GM18502 (cell line): ENCODE results near the gene SPDYE6.
A peak's percentile ranks its signal among the peaks of the same experiment; 100 is the strongest.
"Not testable (repeated sequence)": the region's sequence is repeated elsewhere in the genome, so short reads cannot be mapped to it uniquely, and the experiment has no call there.

ENCODE experiments used
- ATAC-seq: cut with Tn5 transposase; IDR thresholded peaks from one replicate; pipeline ENCODE4 v1.9.1; 2021; ENCODE audit warnings: mild to moderate bottlenecking; ENCODE audit not compliant: unreplicated experiment, poor library complexity

Gene SPDYE6

GRCh38 chr7:102319671-102320070 lies 36.6 kb downstream of the SPDYE6 start:
- ATAC-seq = no peak

- ATAC-seq = no peak
These were observed 37.7 kb downstream of the SPDYE6 start for GRCh38 chr7:102318482-102318971.

GRCh38 chr7:102317231-102318059 lies 38.8 kb downstream of the SPDYE6 start:
- no peak for ATAC-seq

GRCh38 chr7:102313997-102314780 lies 42.1 kb downstream of the SPDYE6 start:
- no peak for ATAC-seq

- ATAC-seq = no peak
These were observed 43.9 kb downstream of the SPDYE6 start for GRCh38 chr7:102312317-102312716.

GRCh38 chr7:102310414-102310815 lies 45.8 kb downstream of the SPDYE6 start:
- no peak for ATAC-seq

GRCh38 chr7:102306916-102307677 lies 49.1 kb downstream of the SPDYE6 start:
- ATAC-seq = peak; percentile 70

- ATAC-seq = peak; percentile 50
These were observed 50.6 kb downstream of the SPDYE6 start for GRCh38 chr7:102305414-102306268.

- ATAC-seq = no peak
These were observed 51.6 kb downstream of the SPDYE6 start for GRCh38 chr7:102304668-102305067.

GRCh38 chr7:102303669-102304422 lies 52.4 kb downstream of the SPDYE6 start:
- no peak for ATAC-seq

- no peak for ATAC-seq
These were observed 54.2 kb downstream of the SPDYE6 start for GRCh38 chr7:102302025-102302424.

- ATAC-seq = not testable (repeated sequence)
These were observed 54.9 kb downstream of the SPDYE6 start for GRCh38 chr7:102301367-102301766.

- ATAC-seq = no peak
These were observed 55.5 kb downstream of the SPDYE6 start for GRCh38 chr7:102300643-102301221.

- ATAC-seq = no peak
These were observed 58.6 kb downstream of the SPDYE6 start for GRCh38 chr7:102297487-102298218.

- ATAC-seq = no peak
These were observed 59.7 kb downstream of the SPDYE6 start for GRCh38 chr7:102296514-102296913.

GRCh38 chr7:102296179-102296438 lies 60.1 kb downstream of the SPDYE6 start:
- no peak for ATAC-seq
